Amniotic epithelial cell (primary cell): ENCODE results near the gene NDUFS4.
A peak's percentile ranks its signal among the peaks of the same experiment; 100 is the strongest.
"Not testable (repeated sequence)": the region's sequence is repeated elsewhere in the genome, so short reads cannot be mapped to it uniquely, and the experiment has no call there.

Experiments
- DNase-seq: peaks from one replicate; pipeline ENCODE4 v3.0.0-alpha.2; 2010; ENCODE audit warnings: low read depth

NDUFS4 gene

DNA sequence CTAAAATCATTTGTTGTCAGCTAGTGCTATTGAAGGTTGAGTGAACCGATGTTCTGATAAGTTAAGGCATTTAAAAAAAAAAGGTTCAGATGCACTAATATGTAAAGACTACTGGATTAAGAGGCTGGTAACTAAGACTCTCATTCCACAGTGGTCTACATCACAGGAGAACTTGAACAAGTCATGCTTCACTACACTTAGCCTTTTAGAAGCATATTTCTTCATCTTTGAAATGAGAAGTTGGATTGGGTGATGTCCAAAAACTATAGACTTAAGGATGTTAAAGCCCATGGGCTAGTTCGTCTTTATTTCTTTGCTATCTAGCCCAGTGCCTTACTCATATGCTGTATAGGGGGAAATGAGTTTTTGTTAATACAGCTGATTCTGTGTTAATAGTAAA, 107.2 kb downstream of the NDUFS4 start:
- DNase-seq = no peak

DNA sequence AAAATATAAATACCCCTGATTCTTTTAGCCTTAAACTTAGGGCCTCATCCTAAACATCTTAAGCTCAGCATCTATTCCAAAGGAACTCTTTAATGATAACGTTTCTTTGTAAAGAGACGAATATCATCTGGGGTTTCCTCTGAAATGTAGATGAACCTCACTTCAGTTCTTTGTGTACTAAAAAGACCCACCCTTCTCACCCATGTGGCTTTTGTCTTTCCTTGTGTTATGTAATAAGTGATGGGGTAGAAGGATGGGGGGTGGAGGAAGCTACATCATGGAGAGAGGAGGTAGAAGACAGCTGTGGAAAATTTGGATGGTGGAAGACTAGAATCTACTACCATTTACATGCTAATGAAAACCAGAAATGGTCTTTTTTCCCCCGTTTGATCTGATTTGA, 111.0 kb downstream of the NDUFS4 start:
- DNase-seq = no peak

DNA sequence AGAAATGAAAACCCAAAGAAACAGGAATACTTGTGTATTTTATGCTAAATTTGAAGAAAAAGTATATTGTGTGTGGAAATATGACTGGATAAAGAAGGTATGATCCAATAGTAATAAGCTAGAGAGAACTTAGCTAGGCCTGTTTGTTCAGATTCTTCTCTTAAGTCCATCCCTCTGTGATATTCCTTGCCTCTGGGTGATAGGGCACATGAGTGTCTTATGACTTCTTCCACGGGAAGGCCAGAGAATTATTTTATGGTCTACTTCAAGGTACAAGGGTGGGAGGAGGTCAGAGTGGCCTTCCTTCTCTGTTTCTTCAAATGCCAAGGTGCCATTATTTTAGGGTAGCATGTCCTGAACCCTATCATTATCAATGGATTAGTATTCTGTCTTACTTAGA, 113.7 kb downstream of the NDUFS4 start:
- DNase-seq = no peak

DNA sequence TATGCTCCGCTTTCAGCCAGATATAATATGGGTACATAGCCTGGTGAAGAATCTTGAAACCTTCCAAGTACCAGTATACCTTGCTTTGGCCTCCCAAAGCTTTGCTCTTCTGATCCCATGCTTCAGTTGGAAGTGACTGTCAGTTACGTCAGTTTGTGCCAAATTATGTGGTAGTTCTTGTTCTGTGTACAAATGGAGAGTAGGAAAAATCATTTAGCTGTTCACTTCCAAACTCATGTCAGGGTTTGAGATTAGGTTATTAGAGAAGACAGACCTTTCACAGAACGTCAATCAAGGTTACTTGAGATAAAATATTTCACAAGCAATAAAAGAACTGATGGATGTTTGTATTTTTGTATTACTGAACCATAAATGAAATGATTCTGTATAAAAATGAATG, 117.2 kb downstream of the NDUFS4 start:
- DNase-seq = no peak

DNA sequence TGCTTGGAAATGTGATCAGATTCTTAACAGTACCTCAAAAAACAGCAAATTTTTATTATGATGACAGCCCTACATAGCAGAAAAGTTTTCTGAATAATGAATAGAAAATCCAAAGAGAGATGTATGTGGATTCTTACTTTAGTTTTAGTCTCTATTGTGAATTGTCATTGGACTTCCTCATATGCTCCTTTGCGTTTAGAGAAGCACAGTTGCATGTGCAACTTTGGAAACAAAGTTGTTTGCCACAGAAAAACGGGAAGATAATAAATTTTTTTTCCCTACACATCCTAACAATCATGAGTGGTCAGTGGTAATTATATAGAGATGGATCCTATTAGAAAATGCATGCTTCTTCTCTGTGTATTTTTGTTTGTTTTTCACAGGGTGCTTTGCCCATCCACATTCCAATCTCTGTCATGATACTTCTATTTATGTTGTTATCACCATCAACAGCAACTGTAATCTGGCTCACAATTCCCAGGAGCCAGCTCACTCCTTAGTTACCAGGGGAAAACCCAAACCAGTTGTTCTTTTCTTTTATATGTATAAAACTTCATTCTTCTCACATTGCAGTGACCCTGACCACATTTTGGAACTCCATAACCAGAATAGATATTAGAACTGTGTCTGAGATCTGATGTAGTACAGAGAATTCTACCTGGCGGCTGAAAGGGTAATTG, 118.7 kb downstream of the NDUFS4 start:
- peak; percentile 35 for DNase-seq

DNA sequence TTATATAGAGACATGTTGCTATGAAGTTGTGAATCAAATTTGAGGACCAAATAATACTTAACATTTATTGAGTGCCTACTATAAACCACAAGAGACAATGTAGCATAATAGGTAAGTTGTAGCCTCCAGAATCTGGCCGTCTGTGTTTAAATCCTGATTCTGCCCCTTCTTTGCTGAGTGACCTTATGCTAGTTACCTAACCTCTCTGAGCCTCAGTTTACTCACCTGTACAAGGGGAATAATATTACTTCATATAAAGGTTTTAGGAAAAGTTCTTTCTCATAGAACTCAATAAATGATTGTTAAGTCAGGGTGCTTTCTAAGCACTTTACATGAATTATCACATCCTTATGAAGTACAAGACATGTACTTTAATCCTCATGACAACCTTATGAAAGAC, 120.6 kb downstream of the NDUFS4 start:
- no peak for DNase-seq

DNA sequence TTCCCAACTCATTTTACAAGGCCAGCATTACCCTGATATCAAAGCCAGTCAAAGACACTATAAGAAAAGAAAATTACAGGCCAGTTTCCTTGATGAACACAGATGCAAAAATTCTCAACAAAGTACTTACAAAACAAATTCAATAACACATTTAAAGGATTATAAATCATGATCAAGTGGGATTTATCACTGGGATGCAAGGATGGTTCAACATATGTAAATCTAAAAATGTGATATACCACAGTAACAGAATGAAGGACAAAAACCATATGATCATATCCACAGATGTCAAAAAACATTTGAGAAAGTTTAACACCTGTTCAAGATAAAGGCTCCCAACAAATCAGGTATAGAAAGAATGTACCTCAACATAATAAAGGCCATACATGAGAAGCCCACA, 130.6 kb downstream of the NDUFS4 start:
- no peak for DNase-seq

DNA sequence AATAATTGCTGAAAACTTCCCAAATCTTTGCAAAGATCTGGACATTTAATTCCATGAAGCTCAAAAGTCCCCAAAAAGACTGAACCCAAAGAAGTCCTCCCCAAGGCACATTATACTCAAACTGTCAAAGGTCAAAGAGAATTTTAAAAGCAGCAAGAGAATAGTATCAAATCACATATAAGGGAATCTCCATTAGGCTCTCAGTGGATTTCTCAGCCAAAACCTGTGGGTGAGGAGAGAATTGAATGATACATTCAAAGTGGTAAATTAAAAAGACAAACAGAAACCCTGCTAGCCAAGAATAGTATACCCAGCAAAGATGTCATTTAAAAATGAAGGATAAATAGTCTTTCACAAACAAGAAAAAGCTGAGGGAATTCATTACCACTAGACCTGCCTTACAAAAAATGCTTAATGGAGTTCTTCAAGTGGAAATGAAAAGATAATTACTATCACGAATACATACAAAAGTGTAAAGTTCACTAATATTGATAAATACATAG, 134.1 kb downstream of the NDUFS4 start:
- DNase-seq = peak; percentile 2

DNA sequence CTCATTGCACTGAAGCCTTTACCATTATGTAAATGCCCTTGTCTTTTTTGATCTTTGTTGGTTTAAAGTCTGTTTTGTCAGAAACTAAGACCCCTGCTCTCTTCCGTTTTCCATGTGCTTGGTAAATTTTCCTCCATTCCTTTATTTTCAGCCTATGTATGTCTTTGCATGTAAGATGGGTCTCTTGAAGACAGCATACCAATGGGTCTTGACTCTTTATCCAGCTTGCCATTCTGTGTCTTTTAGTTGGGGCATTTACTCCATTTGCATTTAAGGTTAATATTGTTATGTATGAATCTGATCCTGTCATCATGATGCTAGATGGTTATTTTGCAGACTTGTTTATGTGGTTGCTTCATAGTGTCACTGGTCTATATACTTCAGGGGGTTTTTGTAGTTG, 150.0 kb downstream of the NDUFS4 start:
- not testable (repeated sequence) for DNase-seq

DNA sequence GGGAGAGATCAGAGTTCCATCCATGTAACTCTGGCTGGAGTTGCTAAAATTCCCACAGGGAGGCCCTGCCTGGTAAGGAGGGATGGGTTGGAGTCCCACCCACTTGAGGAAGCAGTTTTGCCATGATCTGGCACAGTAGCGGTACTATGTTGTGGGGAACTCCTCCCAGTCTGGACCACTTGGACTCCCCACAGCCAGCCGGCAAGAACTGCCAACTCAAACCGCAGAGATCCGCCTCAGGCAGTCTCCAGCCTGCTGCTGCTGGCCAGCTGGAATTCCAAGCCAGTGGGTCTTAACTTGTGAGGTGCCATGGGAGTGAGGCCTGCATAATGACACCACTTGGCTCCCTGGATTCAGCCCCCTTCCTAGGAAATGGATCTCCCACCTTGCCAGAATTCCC, 151.9 kb downstream of the NDUFS4 start:
- no peak for DNase-seq

DNA sequence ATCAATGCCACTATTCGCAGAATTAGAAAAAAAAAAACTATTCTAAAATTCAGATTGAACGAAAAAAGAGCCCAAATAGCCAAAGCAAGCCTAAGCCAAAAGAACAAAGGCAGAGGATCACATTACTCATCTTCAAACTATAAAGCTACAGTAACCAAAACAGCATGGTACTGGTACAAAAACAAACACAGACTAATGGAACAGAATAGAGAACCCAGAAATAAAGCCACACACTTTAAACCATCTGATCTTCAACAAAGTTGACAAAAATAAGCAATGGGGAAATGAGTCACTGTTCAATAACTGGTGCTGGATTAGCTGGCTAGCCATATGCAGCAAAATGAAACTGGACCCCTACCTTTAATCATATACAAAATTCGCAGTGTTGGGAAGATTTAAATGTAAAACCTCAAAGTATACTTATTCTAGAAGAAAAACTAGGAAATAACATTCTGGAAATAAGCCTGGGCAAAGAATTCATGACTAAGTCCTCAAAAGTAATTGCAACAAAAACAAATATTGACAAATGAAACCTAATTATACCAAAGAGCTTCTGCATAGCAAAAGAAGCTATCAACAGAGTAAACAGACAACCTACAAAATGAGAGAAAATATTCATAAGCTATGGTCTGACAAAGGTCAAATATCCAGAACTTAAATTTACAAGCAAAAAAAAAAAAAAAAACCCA, 153.7 kb downstream of the NDUFS4 start:
- DNase-seq = no peak

DNA sequence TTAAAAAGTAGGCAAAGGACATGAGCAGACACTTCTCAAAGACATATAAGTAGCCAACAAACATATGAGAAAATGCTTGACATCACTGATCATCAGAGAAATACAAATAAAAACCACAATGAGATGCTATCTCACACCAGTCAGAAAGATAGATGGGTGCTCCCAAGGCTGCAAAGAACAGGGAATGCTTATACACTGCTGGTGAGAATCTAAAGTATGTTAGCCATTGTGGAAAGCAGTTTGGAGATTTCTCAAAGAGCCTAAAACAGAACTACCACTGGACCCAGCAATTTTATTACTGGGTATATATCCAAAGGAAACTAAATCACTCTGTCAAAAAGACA, 154.2 kb downstream of the NDUFS4 start:
- peak; percentile 27 for DNase-seq

DNA sequence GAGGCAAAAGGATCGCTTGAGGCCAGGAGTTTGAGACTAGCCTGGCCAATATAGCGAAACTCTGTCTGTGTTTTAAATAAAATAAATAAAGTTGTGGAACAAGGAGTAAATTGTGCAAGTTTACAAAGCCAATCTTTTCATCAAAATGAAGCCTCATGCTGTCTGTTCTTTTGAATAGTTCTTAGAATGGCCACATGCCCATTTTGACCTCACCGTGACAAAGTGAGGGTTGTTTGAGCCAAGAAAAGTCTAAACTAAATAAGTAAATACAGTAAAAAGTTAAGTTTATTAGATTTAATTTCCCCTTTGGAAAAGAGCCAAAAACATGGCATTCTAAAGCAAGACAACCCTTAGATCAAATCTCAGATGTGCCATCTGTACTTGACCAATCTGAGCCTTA, 165.7 kb downstream of the NDUFS4 start:
- DNase-seq = no peak

DNA sequence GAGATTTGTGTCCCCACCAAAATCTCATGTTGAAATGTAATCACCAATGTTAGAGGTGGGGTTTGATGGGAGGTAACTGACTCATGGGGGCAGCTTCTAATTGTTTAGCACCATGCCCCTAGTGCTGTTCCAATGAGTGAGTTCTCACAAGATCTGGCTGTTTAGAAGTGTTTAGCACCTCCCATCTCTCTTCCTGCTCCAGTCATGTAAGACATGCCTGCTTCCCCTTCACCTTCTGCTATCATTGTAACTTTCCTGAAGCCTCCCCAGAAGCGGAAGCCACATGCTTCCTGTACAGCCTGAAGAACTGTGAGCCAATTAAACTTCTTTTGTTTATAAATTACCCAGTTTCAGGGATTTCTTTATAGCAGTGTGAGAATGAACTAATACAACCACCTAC, 170.5 kb downstream of the NDUFS4 start:
- no peak for DNase-seq
